GM19023 (cell line): ENCODE measurements around the gene ACAP3.

Experiments used
- ATAC-seq: cut with Tn5 transposase; IDR thresholded peaks from one replicate; pipeline ENCODE4 v1.9.1; 2021; ENCODE audit warnings: mild to moderate bottlenecking, moderate library complexity; ENCODE audit not compliant: unreplicated experiment

ACAP3 gene

DNA sequence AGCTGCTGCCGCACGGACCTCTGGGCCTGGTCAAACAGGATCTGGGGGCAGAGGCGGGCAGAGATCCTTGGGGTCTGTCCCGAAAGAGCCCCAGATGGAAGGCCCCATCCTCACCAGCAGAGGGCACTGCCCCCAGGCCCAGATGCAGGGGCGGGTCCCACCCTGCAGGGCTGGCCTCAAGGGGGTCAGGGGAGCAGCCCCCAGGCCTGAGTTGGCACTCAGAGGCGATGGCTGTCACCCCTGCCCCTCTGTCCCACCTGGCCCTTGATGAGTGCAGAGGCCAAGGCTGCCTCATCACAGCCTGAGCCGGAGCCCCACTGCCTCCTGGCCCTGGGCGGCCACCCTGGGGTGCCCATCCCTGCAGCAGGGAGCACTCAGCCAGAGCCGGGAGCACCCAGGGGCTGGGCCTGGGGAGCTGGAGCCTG is 5.7 kb downstream of the ACAP3 start:
- ATAC-seq = no peak

DNA sequence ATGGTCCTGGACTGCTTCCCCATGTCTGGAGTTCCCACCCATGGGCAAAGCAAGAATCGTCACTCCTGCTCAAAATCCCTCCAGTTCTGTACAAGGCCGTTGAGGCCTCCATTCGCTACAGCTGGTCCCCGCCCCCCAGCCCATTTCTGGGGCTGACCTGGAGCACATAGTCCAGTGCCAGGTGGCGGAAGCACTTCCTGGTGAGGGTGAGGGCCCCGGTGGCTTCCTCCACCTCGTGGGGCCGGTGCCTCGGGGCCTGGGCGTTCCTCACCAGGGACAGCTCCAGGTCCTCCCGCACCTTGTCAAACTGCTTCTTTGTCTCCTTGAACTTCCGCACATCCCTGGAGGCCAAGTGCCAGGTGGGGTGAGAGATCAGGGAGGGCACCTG is 7.4 kb downstream of the ACAP3 start:
- no peak for ATAC-seq

DNA sequence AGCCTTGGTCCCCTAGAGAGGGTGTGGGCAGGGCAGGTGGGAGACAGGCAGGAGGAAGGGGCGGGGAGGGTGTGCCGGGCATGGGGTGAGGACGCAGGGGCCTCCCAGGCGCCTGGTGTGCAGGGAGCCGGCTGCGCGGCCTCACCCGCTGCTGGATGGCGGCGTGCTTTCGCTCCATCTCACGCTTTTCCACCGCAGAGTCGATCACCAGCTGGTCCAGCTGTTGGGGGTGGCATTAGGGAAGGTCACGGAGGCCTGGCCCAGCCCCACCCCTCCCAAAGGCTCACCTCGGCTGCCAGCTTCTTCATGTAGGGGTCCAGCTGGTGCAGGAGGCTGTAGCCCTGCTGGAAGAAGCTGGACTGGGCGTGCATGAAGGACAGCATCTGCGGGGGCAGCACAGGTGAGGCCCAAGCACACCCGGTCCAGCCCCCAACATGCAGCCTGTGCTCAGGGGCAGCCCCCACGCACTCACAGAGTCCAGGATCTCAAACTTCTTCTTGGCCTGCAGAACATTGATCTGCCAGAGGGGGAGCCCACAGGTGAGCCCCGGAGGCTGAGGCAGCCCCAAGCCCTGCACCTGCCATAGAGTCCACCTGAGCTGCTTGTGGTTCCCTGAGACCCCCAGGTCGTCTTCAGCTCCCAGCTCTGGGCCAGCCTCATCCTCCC is 7.9 kb downstream of the ACAP3 start:
- ATAC-seq = no peak

DNA sequence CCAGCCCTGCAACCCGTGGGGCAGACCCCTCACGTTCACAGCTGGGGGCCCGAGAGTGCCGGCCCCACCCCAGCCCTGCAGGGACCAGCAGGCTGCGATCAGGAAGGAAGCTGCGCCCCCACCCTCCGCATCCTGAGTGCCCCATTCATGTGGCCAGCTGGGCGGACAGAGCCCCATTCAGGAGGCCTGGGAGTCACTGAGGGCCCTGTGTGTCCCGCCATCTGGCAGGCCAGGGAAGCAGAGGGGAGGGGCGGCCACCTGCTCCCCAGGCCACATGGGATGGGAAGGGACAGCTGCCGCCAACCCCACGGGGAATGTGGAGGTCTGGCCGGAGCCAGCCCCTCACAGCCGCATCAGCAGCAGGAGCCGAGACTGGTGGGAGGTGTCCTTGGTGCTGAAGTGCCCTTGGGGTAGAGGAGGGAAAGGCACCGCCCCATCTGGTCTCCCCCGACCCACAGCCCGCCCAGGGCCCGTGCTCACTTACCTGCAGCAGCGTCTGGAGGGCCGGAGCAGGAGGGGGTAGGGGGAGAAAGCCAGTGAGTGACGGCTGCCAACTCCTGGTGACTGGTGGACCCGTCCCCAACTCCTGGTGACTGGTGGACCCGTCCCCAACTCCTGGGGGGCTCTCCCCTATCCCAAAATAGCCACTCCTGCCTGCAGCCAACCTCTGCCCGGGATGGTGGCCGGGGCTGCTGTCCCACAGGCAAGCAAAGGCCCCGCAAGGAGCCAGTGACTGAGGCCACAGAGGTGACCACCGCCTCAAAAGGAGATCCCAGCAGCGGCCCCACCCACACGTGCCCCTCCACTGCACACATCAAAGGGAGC is 8.7 kb downstream of the ACAP3 start:
- no peak for ATAC-seq

DNA sequence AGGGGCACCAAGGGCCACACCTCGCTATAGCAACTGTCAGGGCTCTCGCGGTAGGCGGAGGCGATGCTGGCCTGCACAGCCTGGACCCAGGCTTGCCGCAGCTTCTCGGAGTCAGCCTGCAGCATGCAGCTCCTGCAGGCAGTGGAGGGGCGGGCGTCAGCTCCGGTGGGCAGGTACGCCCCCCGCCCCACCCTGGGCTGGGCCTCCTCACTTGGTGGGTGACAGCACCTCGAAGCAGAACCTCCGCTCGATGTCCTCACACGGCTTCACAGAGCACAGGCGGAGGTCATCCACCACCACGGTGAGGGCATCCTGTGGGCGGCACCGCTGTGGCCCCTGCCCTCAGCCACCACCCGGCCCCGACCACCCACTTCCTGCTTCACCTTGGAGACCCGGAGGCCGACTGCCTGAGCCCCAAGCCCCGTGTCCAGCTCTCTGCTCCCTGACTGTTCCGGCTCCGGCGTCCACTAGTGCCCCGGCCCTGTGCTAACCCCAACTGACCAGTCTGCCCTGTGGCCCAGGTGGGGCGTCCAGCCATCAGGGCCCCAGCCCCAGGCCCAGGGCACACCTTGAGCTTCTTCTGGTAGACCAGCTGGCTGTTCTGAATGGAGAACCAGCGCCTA is 9.8 kb downstream of the ACAP3 start:
- no peak for ATAC-seq

DNA sequence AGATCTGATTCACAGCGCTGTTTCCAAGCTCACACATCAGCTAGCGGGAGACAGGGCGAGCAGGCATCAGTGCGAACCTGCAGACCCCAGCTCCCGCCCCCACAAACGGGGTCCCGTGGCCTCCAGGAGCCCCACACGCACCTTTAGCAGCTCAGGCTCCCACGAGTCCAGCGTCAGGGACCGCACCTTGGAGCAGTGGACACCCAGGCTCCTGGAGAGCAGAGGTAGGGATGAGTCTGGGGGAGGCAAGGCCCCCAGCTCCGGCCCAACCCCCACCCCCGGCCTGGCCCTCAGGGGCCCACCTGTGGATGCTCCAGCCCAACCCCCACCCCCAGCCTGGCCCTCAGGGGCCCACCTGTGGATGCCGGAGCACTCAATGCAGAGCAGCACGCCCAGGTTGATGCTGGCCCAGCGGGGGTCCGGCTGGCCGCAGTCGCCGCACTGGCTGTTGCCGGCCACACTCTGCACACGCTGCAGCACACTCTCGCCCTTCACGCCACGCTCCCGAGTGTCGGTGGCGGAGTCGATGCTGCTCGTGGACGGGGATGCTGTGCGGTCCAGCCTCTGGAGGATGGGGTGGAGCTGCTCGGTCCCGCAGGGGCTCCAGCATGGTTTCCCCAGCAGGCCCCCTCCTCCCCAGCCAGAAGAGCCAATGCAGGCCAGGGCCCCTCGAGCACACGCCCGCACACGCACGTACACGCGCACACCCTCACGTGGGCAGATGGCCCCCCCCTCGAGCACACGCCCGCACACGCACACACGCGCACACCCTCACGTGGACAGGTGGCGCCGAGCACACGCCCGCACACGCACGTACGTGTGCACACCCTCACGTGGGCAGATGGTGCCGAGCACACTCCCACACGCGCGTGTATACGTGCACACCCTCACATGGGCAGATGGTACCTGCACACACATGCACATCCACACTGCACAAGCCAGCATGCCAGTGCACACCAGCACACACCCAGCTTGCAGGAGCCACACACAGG is 11.4 kb downstream of the ACAP3 start:
- no peak for ATAC-seq

DNA sequence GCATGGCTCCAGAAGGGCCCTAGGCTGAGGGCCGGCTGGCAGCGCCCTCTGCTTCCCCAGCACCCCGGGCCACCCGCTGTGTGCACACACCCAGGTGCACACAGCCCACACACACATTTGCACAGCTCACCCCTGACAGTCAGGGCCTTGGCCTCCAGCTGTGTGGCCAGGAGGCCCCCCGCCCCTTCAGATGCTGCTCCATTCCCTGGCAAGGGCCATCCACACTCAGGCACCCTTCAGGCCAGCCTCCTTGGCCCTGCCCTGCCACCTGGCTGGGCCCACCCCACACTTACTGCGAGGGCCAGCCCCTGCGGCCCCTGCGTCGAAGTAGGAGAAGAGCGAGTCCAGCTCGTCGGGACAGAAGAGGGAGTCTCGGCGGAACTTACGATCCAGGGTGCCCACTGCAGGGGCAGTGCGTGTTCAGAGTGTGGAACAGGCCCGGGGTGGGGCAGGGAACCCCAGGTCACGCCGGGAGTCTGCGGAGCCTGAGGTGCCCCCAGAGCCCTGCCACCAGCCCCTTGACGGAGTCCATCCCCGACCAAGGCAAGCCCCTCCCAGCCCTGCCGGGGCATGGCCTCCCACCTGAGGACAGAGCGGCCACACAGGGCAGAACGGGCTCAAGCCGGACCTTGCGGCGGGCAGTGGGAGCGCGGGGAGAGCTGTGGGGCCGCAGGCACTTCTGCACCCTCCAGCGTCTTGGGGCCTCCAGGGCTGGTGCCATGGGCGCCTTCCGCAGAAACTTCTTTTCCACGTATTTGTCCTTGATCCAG is 12.4 kb downstream of the ACAP3 start:
- ATAC-seq = no peak

DNA sequence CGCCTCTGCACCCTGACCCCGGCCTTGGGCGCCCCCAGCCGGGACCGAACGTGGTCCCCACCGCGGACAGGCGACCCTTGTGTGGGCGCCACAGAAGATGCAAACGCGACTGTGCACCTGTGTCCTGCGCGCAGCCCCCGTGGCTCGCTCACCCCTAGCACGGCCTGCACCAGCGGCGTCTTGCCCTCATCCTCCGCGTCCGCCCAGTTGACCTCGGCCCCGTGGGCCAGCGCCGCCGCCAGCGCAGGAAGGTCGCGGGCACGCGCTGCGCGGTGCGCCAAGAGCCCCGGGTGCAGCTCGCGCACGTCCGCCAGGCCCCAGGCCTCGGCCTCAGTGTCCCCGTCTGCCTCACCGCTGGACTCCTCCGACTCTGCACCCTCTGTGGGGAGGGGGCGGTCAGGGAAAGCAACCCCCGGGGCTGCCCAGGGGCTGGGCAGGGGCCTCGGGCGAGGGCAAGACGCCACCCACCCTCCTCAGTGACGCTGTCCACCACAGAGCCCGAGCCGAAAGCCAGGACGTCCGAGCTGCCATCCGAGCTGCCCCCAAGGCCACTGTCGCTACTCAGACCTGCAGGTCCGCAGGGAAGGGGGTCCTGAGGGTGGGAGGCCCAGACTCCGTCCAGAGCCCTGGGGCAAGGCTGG is 13.4 kb downstream of the ACAP3 start:
- no peak for ATAC-seq

DNA sequence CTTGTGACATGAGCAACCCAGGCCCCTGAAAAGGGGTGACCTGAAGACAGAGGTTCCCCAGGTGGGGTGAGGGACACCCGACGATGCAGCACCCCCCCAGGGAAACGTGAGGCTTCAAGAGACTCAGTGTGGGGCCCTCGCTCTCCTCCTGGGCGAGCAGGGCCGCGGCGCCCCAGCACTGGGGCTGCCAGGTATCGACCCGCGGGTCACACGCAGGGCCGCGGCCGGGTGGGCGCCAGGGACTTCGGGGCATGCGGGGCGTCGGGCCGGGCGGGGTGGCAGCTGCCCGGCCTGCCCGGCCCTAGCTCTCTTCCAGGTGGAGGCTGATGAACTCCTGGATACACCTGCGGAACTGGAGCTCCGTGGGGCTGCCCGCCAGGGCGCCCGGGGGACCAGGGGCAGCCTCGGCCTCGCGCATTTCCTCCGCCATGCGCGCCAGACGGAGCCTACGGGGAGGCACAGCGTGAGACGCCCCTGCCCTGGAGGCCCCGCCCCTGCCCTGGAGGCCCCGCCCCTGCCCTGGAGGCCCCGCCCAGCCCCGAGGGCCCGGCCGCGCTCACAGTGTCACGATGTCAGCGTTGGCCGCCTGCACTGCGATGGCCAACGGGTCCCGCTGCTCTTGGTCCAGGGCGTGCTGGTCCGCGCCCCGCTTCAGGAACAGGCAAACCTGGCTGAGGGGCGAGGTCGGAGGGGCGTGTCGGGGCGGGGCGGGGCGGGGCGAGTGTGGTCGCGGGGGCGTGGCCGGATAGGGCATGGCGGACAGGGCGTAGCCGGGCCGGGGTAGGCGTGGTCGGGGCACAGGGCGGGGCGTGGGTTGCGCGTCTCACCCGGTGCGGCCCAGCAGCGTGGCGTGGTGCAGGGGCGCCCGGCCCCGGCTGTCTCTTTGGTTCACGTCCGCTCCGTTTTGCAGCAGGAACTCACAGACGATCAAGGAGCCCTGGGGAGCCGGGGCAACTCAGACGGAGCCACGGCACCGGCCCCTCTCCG is 14.2 kb downstream of the ACAP3 start:
- no peak for ATAC-seq

DNA sequence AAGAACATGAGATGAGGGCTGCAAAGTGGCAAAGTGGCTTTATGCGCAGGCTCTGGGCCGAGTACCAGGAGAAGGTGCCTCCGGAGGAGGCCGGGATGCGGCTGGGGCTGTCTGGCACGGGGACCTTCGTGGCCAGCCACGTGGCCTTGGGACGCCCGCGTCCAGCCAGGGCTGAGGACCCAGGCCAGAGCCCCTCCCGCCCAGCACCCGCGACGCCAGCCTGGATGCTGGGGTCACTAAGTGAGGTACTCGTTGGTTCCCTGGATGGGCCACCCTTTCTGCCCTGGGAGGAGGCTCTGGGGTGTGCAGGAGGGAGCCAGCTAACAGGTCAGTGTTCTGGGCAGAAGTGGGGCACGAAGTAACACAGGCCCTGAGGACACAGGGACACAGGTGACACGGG is 14.9 kb downstream of the ACAP3 start:
- ATAC-seq = no peak

DNA sequence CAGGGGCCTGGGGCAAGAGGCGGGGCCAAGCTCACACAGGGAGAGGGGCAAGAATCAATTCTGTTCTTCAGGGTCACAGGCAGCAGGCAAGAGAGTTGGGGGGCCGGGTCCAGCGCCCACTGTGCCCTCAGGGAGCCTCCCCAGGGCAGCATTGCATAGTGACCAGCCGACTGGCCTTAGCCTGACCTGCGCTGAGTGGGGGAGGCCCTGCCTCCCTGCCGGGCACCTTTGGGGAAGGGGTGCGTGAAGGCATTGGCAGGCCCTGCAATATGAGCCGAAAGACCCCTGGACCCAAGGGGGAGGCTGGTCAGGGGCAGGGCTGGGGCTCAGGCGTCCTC is 15.3 kb downstream of the ACAP3 start:
- ATAC-seq = no peak

DNA sequence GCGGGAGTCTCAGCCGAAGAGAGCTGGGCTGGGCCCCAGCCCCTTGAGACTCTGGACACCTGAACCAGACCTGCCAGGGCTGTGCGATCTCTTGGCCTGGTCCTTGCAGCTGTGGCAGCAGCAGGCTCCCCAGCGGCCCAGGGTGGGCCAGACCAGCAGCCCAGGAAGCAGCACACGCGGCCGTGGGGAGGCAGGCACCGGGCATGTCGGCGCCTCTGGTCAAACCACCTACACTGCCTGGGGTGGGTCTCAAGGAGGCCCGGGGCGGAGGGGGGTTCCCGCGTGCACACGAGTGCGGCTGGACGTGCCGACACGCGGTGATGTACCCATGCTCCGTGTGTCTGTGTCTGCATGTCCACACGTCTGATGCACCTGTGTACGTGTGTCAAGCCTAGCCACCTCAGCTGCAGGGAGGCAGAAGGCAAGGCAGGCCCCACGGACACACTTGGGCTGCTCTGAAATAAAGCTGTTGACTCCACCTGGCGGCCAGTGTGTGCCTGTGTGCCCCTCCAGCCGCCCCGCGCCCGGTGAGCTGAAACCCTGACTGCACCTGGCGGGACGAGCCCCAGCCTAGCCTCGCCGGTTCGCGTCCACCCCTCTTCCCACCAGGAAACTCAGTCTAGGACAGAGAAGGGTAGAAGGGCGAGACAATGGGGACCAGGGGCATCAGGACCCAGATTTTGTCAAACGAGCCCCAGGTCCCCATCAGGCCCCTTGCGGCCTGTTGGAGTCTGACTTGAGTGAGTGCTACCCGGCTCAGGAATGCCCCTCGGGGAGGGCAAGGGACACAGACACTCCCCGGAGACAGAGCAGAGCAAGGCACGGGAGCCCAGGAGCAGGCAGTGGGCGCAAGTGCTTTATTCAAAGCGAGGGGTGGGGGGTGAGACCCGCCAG is 15.9 kb downstream of the ACAP3 start:
- ATAC-seq = no peak

DNA sequence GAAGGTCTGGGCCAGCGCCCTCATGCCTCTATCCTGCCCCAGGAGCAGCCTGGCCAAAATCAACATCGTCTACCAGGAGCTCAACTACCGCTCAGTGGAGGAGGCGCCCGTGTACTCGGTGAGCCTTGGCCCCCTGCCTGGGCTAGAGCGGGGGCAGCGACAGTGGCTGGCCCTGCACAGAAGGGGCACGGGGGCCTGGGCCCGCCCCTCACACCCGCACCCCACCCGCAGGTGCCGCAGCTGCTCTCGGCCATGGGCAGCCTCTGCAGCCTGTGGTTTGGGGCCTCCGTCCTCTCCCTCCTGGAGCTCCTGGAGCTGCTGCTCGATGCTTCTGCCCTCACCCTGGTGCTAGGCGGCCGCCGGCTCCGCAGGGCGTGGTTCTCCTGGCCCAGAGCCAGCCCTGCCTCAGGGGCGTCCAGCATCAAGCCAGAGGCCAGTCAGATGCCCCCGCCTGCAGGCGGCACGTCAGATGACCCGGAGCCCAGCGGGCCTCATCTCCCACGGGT is 16.7 kb downstream of the ACAP3 start:
- ATAC-seq = no peak

DNA sequence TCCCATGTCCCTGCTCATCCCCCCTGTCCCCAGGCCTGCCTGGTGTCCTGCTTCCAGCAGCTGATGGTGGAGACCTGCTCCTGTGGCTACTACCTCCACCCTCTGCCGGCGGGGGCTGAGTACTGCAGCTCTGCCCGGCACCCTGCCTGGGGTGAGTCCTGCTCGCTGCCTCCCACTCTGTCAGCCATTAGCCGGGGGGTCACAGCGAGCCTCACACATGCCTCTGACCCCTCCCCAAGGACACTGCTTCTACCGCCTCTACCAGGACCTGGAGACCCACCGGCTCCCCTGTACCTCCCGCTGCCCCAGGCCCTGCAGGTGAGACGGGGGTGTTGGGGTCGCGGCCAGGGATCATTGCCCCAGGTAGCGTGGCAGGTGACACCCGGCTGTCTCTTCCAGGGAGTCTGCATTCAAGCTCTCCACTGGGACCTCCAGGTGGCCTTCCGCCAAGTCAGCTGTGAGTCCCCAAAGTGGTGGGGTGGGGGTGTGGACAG is 17.4 kb downstream of the ACAP3 start:
- ATAC-seq = no peak

DNA sequence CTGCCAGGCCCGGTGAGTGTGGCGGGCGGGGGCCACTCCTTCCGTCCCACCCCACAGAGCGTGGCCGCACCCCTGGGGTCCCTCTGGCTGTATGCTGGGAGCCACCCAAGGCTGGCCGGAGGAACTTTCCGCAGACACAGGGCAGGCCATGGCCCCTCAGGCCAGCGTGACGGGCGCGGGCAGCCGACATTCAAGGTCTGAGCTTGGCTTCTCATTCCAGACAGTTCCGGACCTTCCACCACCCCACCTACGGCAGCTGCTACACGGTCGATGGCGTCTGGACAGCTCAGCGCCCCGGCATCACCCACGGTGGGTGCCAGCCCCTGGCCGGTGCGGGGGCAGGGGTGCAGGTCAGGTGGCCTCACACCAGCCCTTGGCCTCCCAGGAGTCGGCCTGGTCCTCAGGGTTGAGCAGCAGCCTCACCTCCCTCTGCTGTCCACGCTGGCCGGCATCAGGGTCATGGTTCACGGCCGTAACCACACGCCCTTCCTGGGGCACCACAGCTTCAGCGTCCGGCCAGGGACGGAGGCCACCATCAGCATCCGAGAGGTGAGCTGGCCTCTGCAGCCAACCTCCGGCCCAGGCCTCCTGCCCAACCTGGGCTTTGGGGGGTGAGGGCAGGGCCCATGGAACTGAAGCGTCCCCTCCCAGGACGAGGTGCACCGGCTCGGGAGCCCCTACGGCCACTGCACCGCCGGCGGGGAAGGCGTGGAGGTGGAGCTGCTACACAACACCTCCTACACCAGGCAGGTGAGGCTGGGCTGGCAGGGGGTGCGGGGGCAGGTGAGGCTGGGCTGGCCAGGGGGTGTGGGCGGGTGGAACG is 20.2 kb downstream of the ACAP3 start:
- no peak for ATAC-seq
